ENCODE results near the gene TSPEAR. TPM values are rescaled to one million over a fixed set of nuclear protein-coding genes. Genes with fewer than 3 reads are reported as not detected.

Gene TSPEAR
- total and polyA plus RNA-seq, 8 donors = 0.05 to 0.29 (median 0.12) TPM; not detected in 4

DNA sequence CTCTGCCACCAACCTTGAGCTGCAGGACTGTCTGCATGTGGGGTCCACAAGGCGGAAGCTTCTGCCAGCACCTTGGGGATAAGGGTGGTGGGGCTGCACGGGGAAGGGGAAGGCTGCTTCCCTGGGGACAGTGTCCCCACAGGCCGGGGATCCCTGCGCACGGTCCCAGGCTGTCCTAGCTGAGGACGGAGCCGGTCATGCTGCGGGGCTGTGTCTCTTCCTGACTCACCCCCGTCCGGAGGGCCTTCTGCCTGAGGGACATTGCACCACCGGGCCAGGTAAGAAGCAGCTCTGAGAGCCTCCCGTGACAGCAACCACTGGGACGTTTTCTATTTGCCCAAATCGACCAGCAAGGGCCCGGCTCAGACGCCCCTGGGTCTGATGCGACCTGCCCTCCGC lies 201.3 kb downstream of the TSPEAR start:
- intact Hi-C loops (cut with DNase I; ENCODE audit: low total_unique reads) = loop anchor here (10.0 kb wide), 1 partner anchor 285 kb away; no protein-coding TSS in a partner anchor
- TF ChIP-seq, protein P1, sequence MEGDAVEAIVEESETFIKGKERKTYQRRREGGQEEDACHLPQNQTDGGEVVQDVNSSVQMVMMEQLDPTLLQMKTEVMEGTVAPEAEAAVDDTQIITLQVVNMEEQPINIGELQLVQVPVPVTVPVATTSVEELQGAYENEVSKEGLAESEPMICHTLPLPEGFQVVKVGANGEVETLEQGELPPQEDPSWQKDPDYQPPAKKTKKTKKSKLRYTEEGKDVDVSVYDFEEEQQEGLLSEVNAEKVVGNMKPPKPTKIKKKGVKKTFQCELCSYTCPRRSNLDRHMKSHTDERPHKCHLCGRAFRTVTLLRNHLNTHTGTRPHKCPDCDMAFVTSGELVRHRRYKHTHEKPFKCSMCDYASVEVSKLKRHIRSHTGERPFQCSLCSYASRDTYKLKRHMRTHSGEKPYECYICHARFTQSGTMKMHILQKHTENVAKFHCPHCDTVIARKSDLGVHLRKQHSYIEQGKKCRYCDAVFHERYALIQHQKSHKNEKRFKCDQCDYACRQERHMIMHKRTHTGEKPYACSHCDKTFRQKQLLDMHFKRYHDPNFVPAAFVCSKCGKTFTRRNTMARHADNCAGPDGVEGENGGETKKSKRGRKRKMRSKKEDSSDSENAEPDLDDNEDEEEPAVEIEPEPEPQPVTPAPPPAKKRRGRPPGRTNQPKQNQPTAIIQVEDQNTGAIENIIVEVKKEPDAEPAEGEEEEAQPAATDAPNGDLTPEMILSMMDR (IDR thresholded peaks at IDR 0.05) = no peak
- TF ChIP-seq POLR2A (IDR thresholded peaks at IDR 0.05) = no peak
- TF ChIP-seq EP300 (IDR thresholded peaks at IDR 0.05) = no peak
- no peak for TF ChIP-seq POLR2AphosphoS5 (IDR thresholded peaks at IDR 0.05)
- Histone ChIP-seq H3K4me3 (no peak overlapping the region), H3K27me3 (peaks cover 0 to 68% (median 5%) of the 10 kb centered on the region in 3 donors), H3K36me3 (no peaks in the 10 kb centered on the region), H3K9me3 (no peaks in the 10 kb centered on the region), H3K27ac (no peak overlapping the region), H3K4me1 (peaks cover 7 to 15% (median 13%) of the 10 kb centered on the region in 4 donors)
- no peak for DNase-seq
- WGBS, 5 donors = 45 to 83% (median 51%) methylated on average over 10 to 18 of the region's 18 CpGs

DNA sequence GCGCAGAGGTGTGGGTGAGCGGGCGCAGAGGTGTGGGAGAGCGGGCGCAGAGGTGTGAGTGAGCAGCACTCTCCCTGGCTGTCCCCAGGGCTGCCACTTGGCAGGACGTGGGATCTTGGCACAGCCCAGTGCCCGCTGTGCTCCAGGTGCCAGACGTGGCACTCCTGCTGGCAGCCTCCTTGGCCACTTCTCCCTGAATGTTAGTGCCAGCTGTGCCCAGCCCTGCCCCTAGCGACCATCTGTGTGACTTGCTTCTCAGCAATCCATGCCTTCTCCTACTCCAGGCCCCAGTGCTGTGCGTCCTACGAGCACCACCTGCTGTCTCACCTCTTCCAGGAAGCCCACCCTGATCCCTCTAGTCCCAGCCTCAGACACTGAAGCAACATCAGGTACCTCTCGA lies 201.8 kb downstream of the TSPEAR start:
- TF ChIP-seq POLR2A (IDR thresholded peaks at IDR 0.05) (no peak), POLR2AphosphoS5 (IDR thresholded peaks at IDR 0.05) (peak in 1 of 3 donors; percentile 25), EP300 (IDR thresholded peaks at IDR 0.05) (no peak)
- TF ChIP-seq, protein P1 (IDR thresholded peaks at IDR 0.05) = peak in 5 of 7 experiments; percentile 13 to 66 (median 40)
- peak in 1 of 2 donors; percentile 93 for DNase-seq

DNA sequence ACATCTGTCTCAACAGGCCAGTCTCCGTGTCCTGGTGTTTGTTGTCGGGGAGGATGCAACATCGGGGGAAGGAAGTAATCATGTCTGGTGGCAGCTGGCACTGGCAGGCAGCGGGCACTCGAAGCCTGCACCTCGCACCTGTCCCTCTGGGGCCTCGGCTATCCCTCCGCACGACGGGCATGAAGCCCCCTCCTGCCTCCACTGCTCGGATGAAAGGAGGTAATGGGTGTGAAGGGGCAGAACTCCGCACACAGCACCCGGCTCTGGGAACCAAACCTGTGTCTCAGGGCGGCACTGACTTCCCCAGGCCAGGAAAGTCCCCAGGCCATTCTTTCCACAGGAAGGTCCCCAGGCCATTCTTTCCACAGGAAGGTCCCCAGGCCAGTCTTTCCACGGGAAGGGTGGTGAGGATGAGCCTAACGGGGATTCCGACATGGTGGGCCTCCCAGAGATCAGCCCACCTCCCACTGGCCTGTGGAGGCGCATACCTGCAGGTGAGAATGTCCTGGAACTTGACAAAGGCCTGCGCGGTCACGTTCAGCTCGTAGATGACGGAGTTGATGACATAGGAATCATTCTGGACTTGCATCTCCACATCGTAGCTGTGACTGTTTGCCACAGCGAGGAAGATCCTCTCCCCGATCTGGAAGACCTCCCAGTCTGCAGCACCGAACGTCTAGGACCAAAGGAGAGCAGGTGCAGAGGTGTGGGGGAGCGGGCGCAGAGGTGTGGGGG lies 202.5 kb downstream of the TSPEAR start:
- peaks cover 7 to 15% (median 13%) of the 10 kb centered on the region in 4 donors for H3K4me1 ChIP-seq
- H3K9me3 ChIP-seq = no peaks in the 10 kb centered on the region
- intact Hi-C loops (cut with DNase I; ENCODE audit: low total_unique reads) = no loop called here
- no peak for DNase-seq
- 82 to 85% (median 83%) methylated on average over 28 to 30 of the region's 30 CpGs for WGBS, 5 donors
- no peak overlapping the region for H3K4me3 ChIP-seq
- no peak overlapping the region for H3K27ac ChIP-seq
- TF ChIP-seq POLR2AphosphoS5 (IDR thresholded peaks at IDR 0.05) (no peak), POLR2A (IDR thresholded peaks at IDR 0.05) (no peak), EP300 (IDR thresholded peaks at IDR 0.05) (no peak)
- TF ChIP-seq, protein P1 (IDR thresholded peaks at IDR 0.05) = no peak
- H3K36me3 ChIP-seq = no peaks in the 10 kb centered on the region
- H3K27me3 ChIP-seq = peaks cover 0 to 71% (median 5%) of the 10 kb centered on the region in 3 donors

More for the DNA sequence above, 201.8 kb downstream of the TSPEAR start:
- no peak overlapping the region for H3K4me3 ChIP-seq
- peaks cover 0 to 68% (median 5%) of the 10 kb centered on the region in 3 donors for H3K27me3 ChIP-seq
- no peak overlapping the region for H3K27ac ChIP-seq
- no peaks in the 10 kb centered on the region for H3K36me3 ChIP-seq
- H3K4me1 ChIP-seq = peaks cover 7 to 15% (median 13%) of the 10 kb centered on the region in 4 donors
- 25 to 66% (median 42%) methylated on average over 7 to 12 of the region's 12 CpGs for WGBS, 5 donors
- H3K9me3 ChIP-seq = no peaks in the 10 kb centered on the region
- intact Hi-C loops (cut with DNase I; ENCODE audit: low total_unique reads) = no loop called here

DNA sequence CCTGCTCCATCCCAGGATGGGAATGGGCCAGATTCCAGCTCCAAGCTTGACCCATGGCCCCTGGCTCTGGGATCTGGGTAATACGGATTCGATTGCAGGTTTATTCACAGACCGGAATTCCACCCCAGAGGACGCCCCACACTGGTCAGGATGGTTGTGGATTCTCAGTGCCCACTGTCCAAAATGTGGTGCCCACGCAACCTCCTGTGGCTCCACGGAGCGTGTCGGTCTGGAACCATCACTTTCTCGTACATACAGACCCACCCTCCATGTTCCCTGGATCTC lies 203.0 kb downstream of the TSPEAR start:
- Histone ChIP-seq H3K27ac (no peak overlapping the region), H3K36me3 (no peaks in the 10 kb centered on the region), H3K4me3 (no peak overlapping the region), H3K27me3 (peaks cover 0 to 74% (median 5%) of the 10 kb centered on the region in 3 donors), H3K9me3 (no peaks in the 10 kb centered on the region), H3K4me1 (peaks cover 7 to 15% (median 13%) of the 10 kb centered on the region in 4 donors)
- intact Hi-C loops (cut with DNase I; ENCODE audit: low total_unique reads) = no loop called here
- DNase-seq = no peak
- 72 to 89% (median 82%) methylated on average over 9 of the region's 9 CpGs for WGBS, 5 donors
- TF ChIP-seq POLR2A (IDR thresholded peaks at IDR 0.05) = no peak
- TF ChIP-seq, protein P1 (IDR thresholded peaks at IDR 0.05) = no peak
- no peak for TF ChIP-seq EP300 (IDR thresholded peaks at IDR 0.05)
- TF ChIP-seq POLR2AphosphoS5 (IDR thresholded peaks at IDR 0.05) = no peak
